Measurements from ENCODE around the gene DONSON.

The DONSON gene

DNA sequence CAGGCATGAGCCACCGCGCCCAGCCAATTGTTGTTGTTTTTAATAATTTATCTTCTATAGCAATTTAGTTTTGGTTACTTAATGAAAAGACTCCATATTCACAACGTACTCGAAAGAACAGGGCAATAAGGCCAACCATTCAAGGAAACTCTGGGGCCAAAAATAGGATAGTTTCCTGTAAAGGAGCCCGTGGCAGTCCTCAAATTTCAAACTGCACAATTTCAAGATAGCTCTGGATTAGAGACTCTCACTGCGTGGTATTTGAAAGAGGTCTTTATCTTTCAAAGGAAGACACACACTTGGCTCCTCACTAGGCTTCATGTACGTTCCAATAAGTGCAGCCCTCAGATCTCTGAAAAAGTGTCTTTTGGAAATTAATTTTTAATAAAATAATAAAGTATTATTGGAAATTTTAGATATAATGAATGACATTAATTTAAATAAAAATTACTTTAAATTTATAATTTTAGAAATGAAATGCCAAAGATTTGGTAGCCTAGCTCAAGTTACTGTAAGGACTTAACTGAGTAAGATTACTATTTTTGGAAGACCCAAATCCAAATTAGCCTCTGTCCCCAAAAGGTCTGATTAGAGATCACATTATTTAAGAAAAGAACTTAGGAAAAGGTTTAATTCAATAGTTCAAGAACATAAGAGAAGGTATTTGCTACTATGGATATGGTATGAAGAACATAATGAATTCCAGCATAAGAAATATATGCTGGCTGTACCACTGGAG is 22.7 kb upstream of the DONSON start:
- DNase-seq: no peak
- Histone ChIP-seq H3K27me3 (replicated peaks in 2 of 5; ENCODE audit: control insufficient read depth in 4 of 5, insufficient read depth in 5 of 5, low read length in 4 of 5) (no peaks in the 10 kb centered on the region), H3K27ac (ENCODE audit: insufficient read depth in 1 of 2, low read depth in 1 of 2, low read length in 2 of 2, poor library complexity in 1 of 2, severe bottlenecking in 2 of 2) (peak overlapping the region in 1 of 2 experiments; percentile 34), H3K9me3 (ENCODE audit: control extremely low read depth in 1 of 5, control insufficient read depth in 4 of 5, insufficient read depth in 2 of 5, low read depth in 1 of 5, low read length in 4 of 5) (no peaks in the 10 kb centered on the region), H3K36me3 (ENCODE audit: control insufficient read depth in 4 of 4, insufficient read depth in 4 of 4, low read length in 3 of 4) (peaks cover 2 to 36% (median 24%) of the 10 kb centered on the region in 4 experiments), H3K4me3 (ENCODE audit: control insufficient read depth in 1 of 7, extremely low read depth in 1 of 7, insufficient read depth in 4 of 7, low read depth in 2 of 7, low read length in 6 of 7) (no peak overlapping the region), H3K4me1 (ENCODE audit: control extremely low read depth in 1 of 4, control insufficient read depth in 4 of 4, insufficient read depth in 4 of 4, low read length in 3 of 4) (no peaks in the 10 kb centered on the region)
- CTCF ChIA-PET: interaction anchor here (0.9 kb wide), 1 partner anchor 10 kb away, joined by 3 read pairs; no protein-coding TSS in a partner anchor
- POLR2A ChIA-PET: no interaction called here
- WGBS (ENCODE audit: insufficient coverage): 96% methylated on average over 3 of the region's 7 CpGs

DNA sequence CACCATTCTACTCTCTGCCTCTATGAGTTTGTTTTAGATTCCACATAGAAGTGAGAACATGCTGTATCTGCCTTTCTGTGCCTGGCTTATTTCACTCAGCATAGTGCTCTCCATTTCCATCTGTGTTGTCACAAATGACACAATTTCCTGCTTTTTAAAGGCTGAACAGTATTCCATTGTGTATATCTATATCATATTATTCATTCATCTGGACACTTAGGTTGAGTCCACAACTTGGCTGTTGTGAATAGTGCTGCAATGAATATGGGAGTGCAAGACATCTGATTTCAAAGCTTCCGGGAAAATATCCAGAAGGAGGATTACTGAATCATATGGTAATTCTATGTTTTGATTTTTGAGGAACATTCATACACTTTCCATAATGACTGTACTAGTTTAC is 20.1 kb upstream of the DONSON start:
- no peaks in the 10 kb centered on the region for H3K9me3 ChIP-seq (ENCODE audit: control extremely low read depth in 1 of 5, control insufficient read depth in 4 of 5, insufficient read depth in 2 of 5, low read depth in 1 of 5, low read length in 4 of 5)
- H3K4me3 ChIP-seq (ENCODE audit: control insufficient read depth in 1 of 7, extremely low read depth in 1 of 7, insufficient read depth in 4 of 7, low read depth in 2 of 7, low read length in 6 of 7): no peak overlapping the region
- DNase-seq: no peak
- no peak overlapping the region for H3K27ac ChIP-seq (ENCODE audit: insufficient read depth in 1 of 2, low read depth in 1 of 2, low read length in 2 of 2, poor library complexity in 1 of 2, severe bottlenecking in 2 of 2)
- ChIA-PET CTCF (interaction anchor here (0.9 to 1.5 kb wide), 3 partner anchors 8 to 11 kb away, joined by 3 to 4 read pairs (median 3); no protein-coding TSS in a partner anchor), POLR2A (no interaction called here)
- peaks cover 5 to 35% (median 20%) of the 10 kb centered on the region in 4 experiments for H3K36me3 ChIP-seq (ENCODE audit: control insufficient read depth in 4 of 4, insufficient read depth in 4 of 4, low read length in 3 of 4)
- H3K27me3 ChIP-seq (replicated peaks in 2 of 5; ENCODE audit: control insufficient read depth in 4 of 5, insufficient read depth in 5 of 5, low read length in 4 of 5): no peaks in the 10 kb centered on the region
- no CpG with 5 or more reads among the region's 1 CpG for WGBS (ENCODE audit: insufficient coverage)
- H3K4me1 ChIP-seq (ENCODE audit: control extremely low read depth in 1 of 4, control insufficient read depth in 4 of 4, insufficient read depth in 4 of 4, low read length in 3 of 4): no peaks in the 10 kb centered on the region

DNA sequence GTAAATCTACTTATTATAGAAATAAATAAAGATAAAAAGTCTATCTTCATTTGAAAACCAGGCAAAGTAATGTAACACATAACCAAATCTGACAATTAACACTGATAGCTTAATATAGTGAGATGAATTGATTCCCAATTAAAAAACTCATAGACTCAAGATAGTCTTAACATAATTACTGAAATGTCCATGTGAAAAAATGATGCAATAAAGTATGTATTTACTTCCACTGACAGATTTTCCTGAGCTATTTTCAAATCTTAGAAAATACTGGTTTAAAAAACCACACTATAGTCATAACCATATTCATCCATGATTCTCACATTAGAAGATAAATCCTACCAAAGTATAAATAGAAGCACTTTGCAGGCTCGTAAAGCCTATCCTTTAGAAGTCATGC is 9.6 kb upstream of the DONSON start:
- Histone ChIP-seq H3K4me3 (ENCODE audit: control insufficient read depth in 1 of 7, extremely low read depth in 1 of 7, insufficient read depth in 4 of 7, low read depth in 2 of 7, low read length in 6 of 7) (no peak overlapping the region), H3K4me1 (ENCODE audit: control extremely low read depth in 1 of 4, control insufficient read depth in 4 of 4, insufficient read depth in 4 of 4, low read length in 3 of 4) (no peaks in the 10 kb centered on the region), H3K27ac (ENCODE audit: insufficient read depth in 1 of 2, low read depth in 1 of 2, low read length in 2 of 2, poor library complexity in 1 of 2, severe bottlenecking in 2 of 2) (no peak overlapping the region), H3K9me3 (ENCODE audit: control extremely low read depth in 1 of 5, control insufficient read depth in 4 of 5, insufficient read depth in 2 of 5, low read depth in 1 of 5, low read length in 4 of 5) (no peaks in the 10 kb centered on the region), H3K36me3 (ENCODE audit: control insufficient read depth in 4 of 4, insufficient read depth in 4 of 4, low read length in 3 of 4) (peaks cover 17 to 64% (median 34%) of the 10 kb centered on the region in 4 experiments), H3K27me3 (replicated peaks in 2 of 5; ENCODE audit: control insufficient read depth in 4 of 5, insufficient read depth in 5 of 5, low read length in 4 of 5) (no peaks in the 10 kb centered on the region)
- ChIA-PET POLR2A (no interaction called here), CTCF (interaction anchor here (1.0 to 1.7 kb wide), 2 partner anchors 8 to 11 kb away, joined by 3 to 7 read pairs; no protein-coding TSS in a partner anchor)
- no peak for DNase-seq
- WGBS (ENCODE audit: insufficient coverage): no CpG with 5 or more reads among the region's 1 CpG

DNA sequence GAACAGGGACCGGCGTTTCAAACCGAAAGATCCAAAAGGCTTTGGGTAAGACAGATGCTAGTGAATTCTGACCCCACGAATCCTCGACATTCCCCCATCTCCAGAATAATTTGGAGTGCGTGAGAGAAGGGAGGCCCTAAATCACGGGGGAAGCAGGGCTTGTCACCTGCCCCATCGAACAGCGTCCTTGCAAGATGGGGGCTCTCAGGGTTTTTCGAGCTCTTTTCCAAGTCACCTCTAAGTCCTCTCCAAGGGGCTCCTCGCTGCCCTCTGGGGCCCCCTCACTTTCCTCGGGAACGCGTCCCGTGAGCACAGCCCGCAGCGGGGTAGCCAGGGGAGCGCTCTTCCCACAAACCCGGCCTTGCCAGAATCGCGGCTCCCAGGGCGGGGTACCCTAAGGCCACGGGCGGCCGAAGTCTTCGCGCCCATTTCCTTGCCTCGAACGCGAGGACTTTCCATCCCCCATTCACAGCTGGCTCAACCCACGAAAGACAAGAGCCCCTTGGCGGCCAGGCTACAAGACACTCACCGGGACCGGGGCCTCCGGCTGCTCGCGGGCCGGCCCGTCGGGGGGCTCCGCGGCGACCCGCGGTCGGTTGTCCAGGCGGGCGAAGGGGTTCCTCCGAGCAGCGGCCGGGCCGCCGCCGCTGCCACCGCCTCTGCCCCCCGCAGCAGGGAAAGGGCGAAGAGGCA is 546 bp downstream of the DONSON start:
- Histone ChIP-seq H3K27ac (ENCODE audit: insufficient read depth in 1 of 2, low read depth in 1 of 2, low read length in 2 of 2, poor library complexity in 1 of 2, severe bottlenecking in 2 of 2) (peak overlapping the region in 1 of 2 experiments; percentile 79), H3K9me3 (ENCODE audit: control extremely low read depth in 1 of 5, control insufficient read depth in 4 of 5, insufficient read depth in 2 of 5, low read depth in 1 of 5, low read length in 4 of 5) (no peaks in the 10 kb centered on the region), H3K4me1 (ENCODE audit: control extremely low read depth in 1 of 4, control insufficient read depth in 4 of 4, insufficient read depth in 4 of 4, low read length in 3 of 4) (peaks cover 4 to 16% (median 11%) of the 10 kb centered on the region in 4 experiments), H3K27me3 (replicated peaks in 2 of 5; ENCODE audit: control insufficient read depth in 4 of 5, insufficient read depth in 5 of 5, low read length in 4 of 5) (no peaks in the 10 kb centered on the region), H3K36me3 (ENCODE audit: control insufficient read depth in 4 of 4, insufficient read depth in 4 of 4, low read length in 3 of 4) (peaks cover 0 to 21% (median 3%) of the 10 kb centered on the region in 4 experiments), H3K4me3 (ENCODE audit: control insufficient read depth in 1 of 7, extremely low read depth in 1 of 7, insufficient read depth in 4 of 7, low read depth in 2 of 7, low read length in 6 of 7) (peak overlapping the region; percentile 87 to 96 (median 94))
- POLR2A ChIA-PET: interaction anchor here (0.9 to 2.5 kb wide), 4 partner anchors 16 to 108 kb away, joined by 3 to 8 read pairs (median 3); partner anchors contain the start of genes SON and TMEM50B
- DNase-seq: peak; percentile 1 to 54 (median 44)
- CTCF ChIA-PET: interaction anchor here (1.2 to 2.0 kb wide), 4 partner anchors 12 to 31 kb away, joined by 3 to 6 read pairs (median 6); no protein-coding TSS in a partner anchor
- 0% methylated on average over 41 of the region's 57 CpGs for WGBS (ENCODE audit: insufficient coverage)

DNA sequence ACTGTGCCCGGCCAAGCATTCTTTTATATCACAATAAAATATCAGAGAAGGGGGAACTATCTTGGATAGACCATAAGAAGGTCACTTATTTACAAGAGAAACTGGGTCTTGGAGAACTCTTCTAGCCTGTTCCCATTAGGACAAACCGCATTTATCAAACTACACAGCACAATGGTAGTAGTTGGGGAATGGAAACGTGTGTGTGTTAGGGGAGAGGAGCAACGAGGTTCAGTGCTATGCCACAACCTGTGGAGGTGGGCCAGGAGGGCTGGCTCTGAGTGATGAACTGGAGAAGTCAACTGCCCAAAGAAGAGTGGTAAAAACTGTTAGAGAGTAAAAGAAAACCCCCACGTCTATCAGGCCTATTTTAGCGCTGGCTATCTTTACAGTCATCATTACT is 1.6 kb downstream of the DONSON start:
- DNase-seq: no peak

DNA sequence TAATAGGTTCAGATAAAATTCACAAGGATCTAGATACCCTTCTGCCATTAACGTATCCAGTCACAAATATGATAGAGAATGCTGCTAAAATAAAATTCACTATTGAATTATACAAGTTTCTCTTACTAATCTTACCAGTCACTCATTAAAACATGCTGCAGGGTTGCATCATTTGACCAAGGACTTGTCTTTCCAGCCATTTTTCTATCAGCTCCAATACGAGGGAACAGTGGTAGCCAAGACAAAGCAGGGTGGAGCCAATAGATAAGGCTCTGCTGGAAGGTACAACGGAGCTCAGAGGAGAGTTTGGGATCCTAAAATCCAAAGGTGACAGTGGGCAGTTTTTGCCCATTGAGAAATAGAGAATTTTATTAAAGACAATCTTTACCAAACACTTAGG is 4.0 kb downstream of the DONSON start:
- Histone ChIP-seq H3K27ac (ENCODE audit: insufficient read depth in 1 of 2, low read depth in 1 of 2, low read length in 2 of 2, poor library complexity in 1 of 2, severe bottlenecking in 2 of 2) (no peak overlapping the region), H3K27me3 (replicated peaks in 2 of 5; ENCODE audit: control insufficient read depth in 4 of 5, insufficient read depth in 5 of 5, low read length in 4 of 5) (no peaks in the 10 kb centered on the region), H3K9me3 (ENCODE audit: control extremely low read depth in 1 of 5, control insufficient read depth in 4 of 5, insufficient read depth in 2 of 5, low read depth in 1 of 5, low read length in 4 of 5) (no peaks in the 10 kb centered on the region), H3K36me3 (ENCODE audit: control insufficient read depth in 4 of 4, insufficient read depth in 4 of 4, low read length in 3 of 4) (peaks cover 0 to 37% (median 4%) of the 10 kb centered on the region in 4 experiments), H3K4me1 (ENCODE audit: control extremely low read depth in 1 of 4, control insufficient read depth in 4 of 4, insufficient read depth in 4 of 4, low read length in 3 of 4) (peaks cover 4 to 16% (median 11%) of the 10 kb centered on the region in 4 experiments), H3K4me3 (ENCODE audit: control insufficient read depth in 1 of 7, extremely low read depth in 1 of 7, insufficient read depth in 4 of 7, low read depth in 2 of 7, low read length in 6 of 7) (no peak overlapping the region)
- WGBS (ENCODE audit: insufficient coverage): no CpG with 5 or more reads among the region's 3 CpGs
- DNase-seq: no peak
- ChIA-PET CTCF (interaction anchor here (2.9 kb wide), 1 partner anchor 22 kb away, joined by 15 read pairs; no protein-coding TSS in a partner anchor), POLR2A (no interaction called here)

More for the DNA sequence above, 1.6 kb downstream of the DONSON start:
- H3K36me3 ChIP-seq (ENCODE audit: control insufficient read depth in 4 of 4, insufficient read depth in 4 of 4, low read length in 3 of 4): peaks cover 0 to 28% (median 3%) of the 10 kb centered on the region in 4 experiments
- WGBS (ENCODE audit: insufficient coverage): 95% methylated on average over 2 of the region's 6 CpGs
- H3K4me1 ChIP-seq (ENCODE audit: control extremely low read depth in 1 of 4, control insufficient read depth in 4 of 4, insufficient read depth in 4 of 4, low read length in 3 of 4): peaks cover 4 to 16% (median 11%) of the 10 kb centered on the region in 4 experiments
- ChIA-PET CTCF (no interaction called here), POLR2A (no interaction called here)
- no peaks in the 10 kb centered on the region for H3K9me3 ChIP-seq (ENCODE audit: control extremely low read depth in 1 of 5, control insufficient read depth in 4 of 5, insufficient read depth in 2 of 5, low read depth in 1 of 5, low read length in 4 of 5)
- H3K27ac ChIP-seq (ENCODE audit: insufficient read depth in 1 of 2, low read depth in 1 of 2, low read length in 2 of 2, poor library complexity in 1 of 2, severe bottlenecking in 2 of 2): no peak overlapping the region
- peak overlapping the region in 2 of 7 experiments; percentile 6 to 89 for H3K4me3 ChIP-seq (ENCODE audit: control insufficient read depth in 1 of 7, extremely low read depth in 1 of 7, insufficient read depth in 4 of 7, low read depth in 2 of 7, low read length in 6 of 7)
- no peaks in the 10 kb centered on the region for H3K27me3 ChIP-seq (replicated peaks in 2 of 5; ENCODE audit: control insufficient read depth in 4 of 5, insufficient read depth in 5 of 5, low read length in 4 of 5)
